ENCODE data around the gene MISP.
"Not testable (repeated sequence)": the region's sequence is repeated elsewhere in the genome, so short reads cannot be mapped to it uniquely, and the experiment has no call there.

The MISP gene, protein sequence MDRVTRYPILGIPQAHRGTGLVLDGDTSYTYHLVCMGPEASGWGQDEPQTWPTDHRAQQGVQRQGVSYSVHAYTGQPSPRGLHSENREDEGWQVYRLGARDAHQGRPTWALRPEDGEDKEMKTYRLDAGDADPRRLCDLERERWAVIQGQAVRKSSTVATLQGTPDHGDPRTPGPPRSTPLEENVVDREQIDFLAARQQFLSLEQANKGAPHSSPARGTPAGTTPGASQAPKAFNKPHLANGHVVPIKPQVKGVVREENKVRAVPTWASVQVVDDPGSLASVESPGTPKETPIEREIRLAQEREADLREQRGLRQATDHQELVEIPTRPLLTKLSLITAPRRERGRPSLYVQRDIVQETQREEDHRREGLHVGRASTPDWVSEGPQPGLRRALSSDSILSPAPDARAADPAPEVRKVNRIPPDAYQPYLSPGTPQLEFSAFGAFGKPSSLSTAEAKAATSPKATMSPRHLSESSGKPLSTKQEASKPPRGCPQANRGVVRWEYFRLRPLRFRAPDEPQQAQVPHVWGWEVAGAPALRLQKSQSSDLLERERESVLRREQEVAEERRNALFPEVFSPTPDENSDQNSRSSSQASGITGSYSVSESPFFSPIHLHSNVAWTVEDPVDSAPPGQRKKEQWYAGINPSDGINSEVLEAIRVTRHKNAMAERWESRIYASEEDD

GRCh38 chr19:750640-751423 lies at the start of gene MISP:
MISP (plus strand) TSS chr19:751112; CDS start chr19:756947, 5,835 bp downstream.
- DNase-seq (ENCODE audit: low spot score), result no peak

DNA sequence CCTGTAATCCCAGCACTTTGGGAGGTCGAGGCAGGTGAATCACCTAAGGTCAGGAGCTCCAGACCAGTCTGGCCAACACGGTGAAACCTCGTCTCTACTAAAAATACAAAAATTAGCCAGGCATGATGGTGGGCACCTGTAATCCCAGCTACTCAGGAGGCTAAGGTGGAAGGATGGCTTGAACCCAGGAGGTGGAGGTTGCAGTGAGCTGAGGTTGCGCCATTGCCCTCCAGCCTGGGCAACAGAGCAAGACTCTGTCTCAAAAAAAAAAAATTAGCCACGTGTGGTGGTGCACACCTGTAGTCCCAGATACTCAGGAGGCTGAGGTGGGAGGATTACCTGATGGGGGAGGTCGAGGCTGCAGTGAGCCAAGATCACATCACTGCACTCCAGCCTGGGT lies 48.1 kb upstream of the MISP start:
- DNase-seq (ENCODE audit: low spot score), result not testable (repeated sequence)

GRCh38 chr19:703329-703650 lies 47.6 kb upstream of the MISP start:
- DNase-seq (ENCODE audit: low spot score), result no peak

DNA sequence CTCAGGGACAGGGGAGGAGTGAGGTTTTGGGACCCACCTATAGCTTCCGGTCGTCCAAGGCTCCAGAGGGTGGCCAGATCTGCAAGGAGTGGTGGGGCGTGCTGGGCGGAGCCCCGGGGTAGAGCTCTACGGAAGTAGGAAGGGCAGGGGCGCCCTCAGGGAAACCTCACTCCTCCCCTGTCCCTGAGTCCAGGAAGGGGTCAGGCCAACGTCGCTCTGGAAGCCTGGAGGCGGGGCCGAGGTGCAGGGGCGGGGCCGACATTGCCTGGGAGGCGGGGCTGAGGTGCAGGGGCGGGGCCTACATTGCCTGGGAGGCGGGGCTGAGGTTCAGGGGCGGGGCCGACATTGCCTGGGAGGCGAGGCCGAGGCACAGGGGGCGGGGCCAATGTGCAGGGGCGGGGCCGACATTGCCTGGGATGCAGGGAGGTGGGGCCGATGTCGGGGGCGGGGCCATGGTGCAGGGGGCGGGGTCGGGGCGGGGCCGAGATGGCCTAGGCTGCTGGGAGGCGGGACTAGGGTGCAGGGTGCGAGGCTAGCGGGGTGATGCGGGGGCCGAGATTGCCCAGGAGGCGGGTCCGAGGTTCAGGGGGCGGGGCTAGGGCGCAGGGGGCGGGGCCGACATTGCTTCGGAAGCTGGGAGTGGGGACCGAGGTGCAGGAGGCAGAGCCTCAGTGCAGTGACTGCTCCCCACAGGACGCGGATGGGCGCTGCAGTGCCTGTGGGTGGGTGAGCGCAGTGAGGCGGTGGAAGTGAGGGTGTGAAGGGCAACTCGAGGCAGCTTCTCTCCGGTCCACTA lies 47.1 kb upstream of the MISP start:
- DNase-seq (ENCODE audit: low spot score), result peak; percentile 57

GRCh38 chr19:704447-704741 lies 46.5 kb upstream of the MISP start:
- DNase-seq (ENCODE audit: low spot score), result no peak

- no peak for DNase-seq (ENCODE audit: low spot score)
Observed at GRCh38 chr19:708154-709143, 42.5 kb upstream of the MISP start, which contains the start of gene PALM. PALM (plus strand) TSS chr19:708935; CDS start chr19:709147, 212 bp downstream.

- no peak for DNase-seq (ENCODE audit: low spot score)
Observed at GRCh38 chr19:709196-709964, 41.5 kb upstream of the MISP start.

DNA sequence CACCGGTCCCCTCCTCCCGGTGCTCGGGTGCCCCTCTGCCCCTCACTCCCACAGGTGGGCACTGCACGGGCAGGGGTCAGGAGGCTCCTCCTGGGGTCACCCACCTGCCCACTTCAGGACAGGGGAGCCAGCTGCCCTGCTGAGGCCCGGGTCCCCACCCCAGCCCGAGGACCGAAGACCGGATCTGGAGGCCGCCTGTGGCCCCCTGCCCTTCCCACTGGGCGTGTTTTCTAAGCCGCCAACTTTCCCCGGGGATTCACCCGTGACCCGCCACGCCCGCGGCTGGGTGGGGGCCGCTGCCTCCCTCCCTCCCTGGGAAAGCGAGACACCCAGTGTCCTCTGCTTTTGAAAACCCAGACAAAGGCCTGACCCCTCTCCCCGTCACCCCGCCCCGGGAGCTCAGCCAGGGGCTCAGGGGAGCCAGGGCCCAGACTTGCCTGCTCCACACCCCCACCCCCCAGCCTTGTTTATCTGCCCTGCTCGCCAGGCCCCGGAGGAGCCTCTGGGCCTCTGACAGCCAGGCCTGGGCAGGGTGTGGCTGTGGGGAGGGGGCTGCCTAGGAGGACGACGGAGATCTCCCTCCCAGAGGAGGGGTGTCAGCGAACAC lies 40.8 kb upstream of the MISP start:
- DNase-seq (ENCODE audit: low spot score), result no peak

- no peak for DNase-seq (ENCODE audit: low spot score)
Observed at GRCh38 chr19:710767-711166, 40.1 kb upstream of the MISP start.

GRCh38 chr19:711254-711653 lies 39.7 kb upstream of the MISP start:
- DNase-seq (ENCODE audit: low spot score), result no peak

- no peak for DNase-seq (ENCODE audit: low spot score)
Observed at GRCh38 chr19:715347-715746, 35.6 kb upstream of the MISP start.

DNA sequence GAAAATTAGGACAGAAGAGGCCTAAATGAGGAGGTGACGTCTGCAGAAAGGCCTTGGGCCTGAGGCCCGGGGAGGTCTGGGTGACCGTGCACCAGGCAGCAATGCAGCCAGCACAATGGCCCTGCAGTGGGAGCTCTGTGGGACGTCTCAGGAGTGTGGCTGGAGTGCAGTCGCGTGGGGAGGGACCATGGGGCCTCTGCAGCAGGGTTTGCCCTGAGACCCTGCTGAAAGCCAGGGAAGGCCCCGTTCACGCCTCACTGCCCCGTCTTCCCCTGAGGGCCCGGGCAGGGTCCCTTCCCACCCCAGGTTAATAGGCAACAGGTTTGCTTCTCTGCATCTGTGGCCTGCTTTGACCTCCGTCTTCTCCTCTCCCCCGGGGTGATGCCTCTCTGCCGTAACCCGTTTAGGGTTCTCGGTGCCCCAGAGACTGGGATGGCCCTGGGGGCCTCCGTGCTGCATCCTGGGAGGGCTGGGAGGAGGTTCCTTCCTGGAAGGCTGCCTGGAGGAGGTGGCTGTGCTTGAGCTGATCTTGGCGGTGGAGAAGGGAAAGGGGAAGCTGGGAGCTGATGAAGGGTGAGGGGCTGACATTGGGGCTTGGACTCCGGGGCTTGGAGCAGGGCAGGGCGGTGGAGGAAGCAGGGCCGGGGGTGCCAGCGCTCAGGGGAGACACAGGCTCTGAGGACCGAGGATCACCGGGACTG lies 32.5 kb upstream of the MISP start:
- DNase-seq (ENCODE audit: low spot score), result no peak

DNA sequence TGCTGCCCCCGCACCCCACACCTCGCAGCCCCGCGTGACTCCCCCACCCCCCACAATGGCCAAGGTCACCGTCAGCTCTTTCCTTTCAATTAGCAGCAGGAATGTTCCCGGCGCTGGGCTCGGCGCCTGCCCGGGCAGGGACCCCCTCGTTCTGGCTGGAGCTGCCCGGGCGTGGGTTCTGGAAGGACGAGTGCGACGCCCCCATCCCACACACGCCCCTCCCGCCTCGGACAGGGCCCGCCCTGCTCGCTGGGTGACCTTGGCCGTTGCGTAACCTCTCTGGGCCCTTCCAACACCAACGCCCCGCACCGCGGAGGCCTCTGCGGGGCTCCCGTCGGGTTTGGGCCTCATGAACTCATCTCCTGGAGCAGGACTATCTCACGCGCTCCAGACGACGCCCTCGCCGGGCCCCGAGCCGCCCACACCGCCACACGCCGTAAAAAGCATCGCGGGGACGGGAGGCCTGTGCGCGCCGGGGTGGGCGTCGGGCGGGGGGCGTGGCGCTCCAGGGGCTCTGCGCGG lies 31.9 kb upstream of the MISP start:
- DNase-seq (ENCODE audit: low spot score), result no peak

DNA sequence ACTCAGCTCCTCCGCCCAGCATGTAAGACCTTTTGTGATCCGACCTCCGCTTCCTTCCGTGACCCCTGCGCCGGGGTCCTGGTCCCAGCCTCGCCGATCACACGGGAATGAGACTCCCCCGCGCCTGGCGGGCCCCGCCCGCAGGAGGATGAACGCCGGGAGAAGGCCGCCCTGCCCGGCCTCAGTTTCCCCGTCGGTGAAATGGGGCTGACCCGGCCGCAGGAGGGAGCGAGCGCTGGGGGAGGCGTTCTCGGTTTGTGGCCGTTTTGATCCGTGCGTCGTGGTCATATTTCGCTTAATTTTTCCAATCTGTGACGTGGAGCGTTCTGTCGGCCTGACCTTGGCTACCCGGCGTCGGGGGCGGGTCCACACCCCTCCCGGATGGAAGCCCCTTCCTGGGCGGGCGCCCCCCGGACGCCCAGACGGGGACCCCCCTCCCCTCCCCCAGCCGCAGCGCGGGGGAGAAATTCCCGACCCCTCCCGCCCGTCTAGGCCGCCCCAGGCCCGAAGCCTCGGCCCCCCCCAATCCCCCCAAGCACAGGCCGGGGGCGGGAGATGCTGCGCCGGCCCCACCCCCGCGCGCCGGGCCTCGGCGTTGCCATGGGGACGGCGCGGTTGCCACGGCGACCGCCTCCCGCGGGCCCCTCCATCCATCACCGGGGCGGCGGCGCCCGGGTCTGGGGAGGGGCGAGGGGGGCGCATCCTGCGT lies 31.1 kb upstream of the MISP start:
- DNase-seq (ENCODE audit: low spot score), result no peak

- DNase-seq (ENCODE audit: low spot score), result no peak
Observed at GRCh38 chr19:720345-721160, 30.4 kb upstream of the MISP start.

DNA sequence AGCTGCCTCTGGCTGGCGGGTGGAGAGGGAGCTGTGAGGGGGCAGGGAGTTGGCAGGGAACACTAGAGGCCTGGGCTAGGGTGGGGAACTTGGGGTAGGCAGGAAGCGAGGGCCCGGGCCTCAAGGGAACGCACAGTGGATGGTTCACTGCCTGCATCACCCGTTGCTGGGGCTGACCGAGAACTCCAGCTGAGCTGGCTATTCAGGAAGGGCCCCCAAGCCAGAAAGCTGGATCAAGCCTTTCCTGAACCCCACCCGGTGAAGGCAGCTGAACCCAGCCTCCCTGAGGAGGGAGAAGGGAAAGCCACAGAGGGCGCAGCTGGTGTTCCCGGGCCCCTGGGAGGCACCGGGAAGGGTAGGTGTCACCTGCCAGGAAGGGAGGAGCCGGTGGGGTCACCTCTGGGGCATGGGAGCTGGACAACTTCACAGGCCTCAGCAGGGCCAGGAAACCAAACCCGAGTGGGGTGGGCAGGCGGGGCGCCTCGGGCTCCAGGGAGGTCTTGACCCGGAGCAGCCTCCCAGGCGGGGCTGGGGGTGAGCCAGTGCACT lies 28.3 kb upstream of the MISP start:
- no peak for DNase-seq (ENCODE audit: low spot score)

GRCh38 chr19:723247-723646 lies 27.7 kb upstream of the MISP start:
- DNase-seq (ENCODE audit: low spot score), result no peak

Measured in kidney capillary endothelial cell (primary cell).